GM12891 (cell line): ENCODE data around the gene HOXD10.

Source experiments
- PAX5 ChIP-seq: IDR thresholded peaks from 2 replicates; pipeline ENCODE4 v1.6.1; 2011; ENCODE audit warnings: low read length, moderate library complexity, mild to moderate bottlenecking; ENCODE audit not compliant: insufficient read depth, severe bottlenecking
- POLR2A ChIP-seq: IDR thresholded peaks from 2 replicates; pipeline ENCODE4 v1.6.1; 2011; ENCODE audit warnings: low read depth, low read length, control low read depth
- POLR2AphosphoS5 ChIP-seq: IDR thresholded peaks from 2 replicates; pipeline ENCODE4 v1.6.1; 2011; ENCODE audit warnings: low read depth, low read length, control low read depth
- SPI1 ChIP-seq: IDR thresholded peaks from 2 replicates; pipeline ENCODE4 v1.6.1; 2011; ENCODE audit warnings: low read depth, low read length, control low read depth
- TAF1 ChIP-seq: IDR thresholded peaks from 2 replicates; pipeline ENCODE4 v1.6.1; 2011; ENCODE audit warnings: low read depth, low read length, control low read depth

DNA sequence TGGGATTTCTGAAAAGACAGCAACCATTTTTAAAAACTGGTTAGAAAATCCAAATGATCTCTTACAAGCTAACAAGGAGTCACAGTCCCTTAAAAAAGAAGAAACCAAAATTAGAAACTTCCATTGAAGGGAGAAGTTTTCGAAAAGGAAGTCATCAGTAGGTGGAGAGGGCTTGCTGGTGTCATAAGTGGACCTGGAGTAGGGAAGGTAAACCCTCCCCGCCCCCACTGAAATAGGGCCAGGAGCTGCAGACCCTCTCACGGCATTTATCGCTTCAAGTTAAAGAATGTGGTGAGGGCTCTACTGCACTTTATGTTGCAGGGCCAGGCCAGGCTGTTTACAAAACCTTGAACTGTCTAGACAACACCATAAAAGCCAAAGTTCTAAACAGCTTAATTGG lies 6.6 kb upstream of the HOXD10 start:
- TF ChIP-seq POLR2AphosphoS5 (no peak), POLR2A (no peak), TAF1 (no peak), PAX5 (no peak), SPI1 (no peak)
